GM23338 (cell line): Measurements from ENCODE around the gene DRICH1.

Experiments
- CREB1 ChIP-seq: fragments of 250-450 bp; sonication (Bioruptor Pico); IDR thresholded peaks from 2 replicates; pipeline ENCODE4 v1.5.0; 2020; ENCODE audit warnings: low read depth, mild to moderate bottlenecking, moderate library complexity
- EZH2 ChIP-seq: fragments of 200-600 bp; sonication (generic); IDR thresholded peaks from one replicate; pipeline ENCODE4 v1.8.0; 2017; ENCODE audit warnings: antibody characterized with exemption, mild to moderate bottlenecking, low read depth; ENCODE audit not compliant: unreplicated experiment
- EZH2phosphoT487 ChIP-seq: fragments of 200-600 bp; sonication (generic); IDR thresholded peaks from one replicate; pipeline ENCODE4 v1.8.1; 2018; ENCODE audit warnings: antibody characterized with exemption; ENCODE audit not compliant: unreplicated experiment
- JUNB ChIP-seq: IDR thresholded peaks from one replicate; pipeline ENCODE4 v1.6.1; 2016; ENCODE audit warnings: antibody characterized with exemption; ENCODE audit not compliant: unreplicated experiment
- POLR2AphosphoS5 ChIP-seq: IDR thresholded peaks from 2 replicates; pipeline ENCODE4 v1.6.1; 2016; ENCODE audit warnings: antibody characterized with exemption, low read depth
- REST ChIP-seq: IDR thresholded peaks from one replicate; pipeline ENCODE4 v1.6.1; 2018; ENCODE audit warnings: antibody characterized with exemption; ENCODE audit not compliant: unreplicated experiment
- ZNF114 ChIP-seq: fragments of 250-450 bp; sonication (Bioruptor Pico); IDR thresholded peaks from 2 replicates; pipeline ENCODE4 v1.5.0; 2020; ENCODE audit warnings: mild to moderate bottlenecking, moderate library complexity
- ZNF331 ChIP-seq: fragments of 250-450 bp; sonication (Bioruptor Pico); IDR thresholded peaks from 2 replicates; pipeline ENCODE4 v1.5.0; 2020; ENCODE audit warnings: low read depth, mild to moderate bottlenecking, moderate library complexity
- TF ChIP-seq, protein P1 (sequence below), 2 experiments: fragments of 200-600 bp in 1 of 2; sonication (generic) in 1 of 2; conservative IDR thresholded peaks; 2 replicates each; pipeline versions ENCODE4 v1.5.1 to v1.6.1; 2016 to 2017; ENCODE audit warnings: antibody characterized with exemption in 2 of 2, low read depth in 2 of 2, mild to moderate bottlenecking in 2 of 2, moderate library complexity in 1 of 2
- TF ChIP-seq, protein P2 (sequence below): IDR thresholded peaks from 2 replicates; pipeline ENCODE4 v1.6.1; 2016; ENCODE audit warnings: antibody characterized with exemption

- no peak for TF ChIP-seq EZH2
- TF ChIP-seq REST = no peak
- no peak for TF ChIP-seq POLR2AphosphoS5
- TF ChIP-seq, protein P1, sequence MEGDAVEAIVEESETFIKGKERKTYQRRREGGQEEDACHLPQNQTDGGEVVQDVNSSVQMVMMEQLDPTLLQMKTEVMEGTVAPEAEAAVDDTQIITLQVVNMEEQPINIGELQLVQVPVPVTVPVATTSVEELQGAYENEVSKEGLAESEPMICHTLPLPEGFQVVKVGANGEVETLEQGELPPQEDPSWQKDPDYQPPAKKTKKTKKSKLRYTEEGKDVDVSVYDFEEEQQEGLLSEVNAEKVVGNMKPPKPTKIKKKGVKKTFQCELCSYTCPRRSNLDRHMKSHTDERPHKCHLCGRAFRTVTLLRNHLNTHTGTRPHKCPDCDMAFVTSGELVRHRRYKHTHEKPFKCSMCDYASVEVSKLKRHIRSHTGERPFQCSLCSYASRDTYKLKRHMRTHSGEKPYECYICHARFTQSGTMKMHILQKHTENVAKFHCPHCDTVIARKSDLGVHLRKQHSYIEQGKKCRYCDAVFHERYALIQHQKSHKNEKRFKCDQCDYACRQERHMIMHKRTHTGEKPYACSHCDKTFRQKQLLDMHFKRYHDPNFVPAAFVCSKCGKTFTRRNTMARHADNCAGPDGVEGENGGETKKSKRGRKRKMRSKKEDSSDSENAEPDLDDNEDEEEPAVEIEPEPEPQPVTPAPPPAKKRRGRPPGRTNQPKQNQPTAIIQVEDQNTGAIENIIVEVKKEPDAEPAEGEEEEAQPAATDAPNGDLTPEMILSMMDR (conservative IDR thresholded peaks at IDR 0.05; ENCODE audit: low read depth in 2 of 2) = no peak
- TF ChIP-seq ZNF114 (CRISPR knock-in tag) = no peak
- TF ChIP-seq JUNB = no peak
- TF ChIP-seq CREB1 (CRISPR knock-in tag) = no peak
- TF ChIP-seq EZH2phosphoT487 = no peak
- TF ChIP-seq, protein P2, sequence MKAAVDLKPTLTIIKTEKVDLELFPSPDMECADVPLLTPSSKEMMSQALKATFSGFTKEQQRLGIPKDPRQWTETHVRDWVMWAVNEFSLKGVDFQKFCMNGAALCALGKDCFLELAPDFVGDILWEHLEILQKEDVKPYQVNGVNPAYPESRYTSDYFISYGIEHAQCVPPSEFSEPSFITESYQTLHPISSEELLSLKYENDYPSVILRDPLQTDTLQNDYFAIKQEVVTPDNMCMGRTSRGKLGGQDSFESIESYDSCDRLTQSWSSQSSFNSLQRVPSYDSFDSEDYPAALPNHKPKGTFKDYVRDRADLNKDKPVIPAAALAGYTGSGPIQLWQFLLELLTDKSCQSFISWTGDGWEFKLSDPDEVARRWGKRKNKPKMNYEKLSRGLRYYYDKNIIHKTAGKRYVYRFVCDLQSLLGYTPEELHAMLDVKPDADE = no peak
- TF ChIP-seq ZNF331 = no peak
Measured at GRCh38 chr22:23579870-23580575, 52.1 kb downstream of the DRICH1 start, which contains the start of gene IGLL1.
